Measurements from ENCODE around the gene ABCC2. TPM values are rescaled to one million over a fixed set of nuclear protein-coding genes. Genes with fewer than 3 reads are reported as not detected.

Gene ABCC2
- total RNA-seq, 2 donors from 2014 or later = 1.3 to 4.3 TPM

GRCh38 chr10:99869581-99870122, 87.2 kb downstream of the ABCC2 start:
- no peak for DNase-seq
- no peak for ATAC-seq
- Histone ChIP-seq H3K9me3 (no peaks in the 10 kb centered on the region), H3K4me1 (peaks cover 10% of the 10 kb centered on the region), H3K36me3 (replicated peaks in 1 of 2; ENCODE audit: insufficient read depth in 1 of 2, low read depth in 2 of 2) (no peaks in the 10 kb centered on the region), H3K4me3 (no peak overlapping the region), H3K27ac (no peak overlapping the region), H3K27me3 (no peaks in the 10 kb centered on the region)
- no peak for TF ChIP-seq POLR2A (IDR thresholded peaks at IDR 0.05)
- intact Hi-C loops (cut with DNase I) = no loop called here
- WGBS, 2 donors = 75 to 77% methylated on average over 5 to 9 of the region's 9 CpGs

- DNase-seq = no peak
- TF ChIP-seq POLR2A (IDR thresholded peaks at IDR 0.05) = no peak
- no peak for TF ChIP-seq CTCF (IDR thresholded peaks at IDR 0.05)
- Histone ChIP-seq H3K27me3 (no peaks in the 10 kb centered on the region), H3K4me3 (no peak overlapping the region), H3K27ac (no peak overlapping the region), H3K4me1 (peaks cover 16% of the 10 kb centered on the region), H3K36me3 (replicated peaks in 1 of 2; ENCODE audit: insufficient read depth in 1 of 2, low read depth in 2 of 2) (no peaks in the 10 kb centered on the region), H3K9me3 (no peaks in the 10 kb centered on the region)
- intact Hi-C loops (cut with DNase I) = no loop called here
- no peak for ATAC-seq
- 61 to 72% methylated on average over 8 of the region's 8 CpGs for WGBS, 2 donors
These were observed 87.8 kb downstream of the ABCC2 start for GRCh38 chr10:99870123-99870730.

- WGBS, 2 donors = 50 to 62% methylated on average over 5 of the region's 5 CpGs
- peak; percentile 36 for ATAC-seq
These were observed 90.1 kb downstream of the ABCC2 start for GRCh38 chr10:99872367-99873162.

GRCh38 chr10:99873846-99874245, 91.4 kb downstream of the ABCC2 start:
- Histone ChIP-seq H3K36me3 (replicated peaks in 1 of 2; ENCODE audit: insufficient read depth in 1 of 2, low read depth in 2 of 2) (peaks cover 7 to 14% of the 10 kb centered on the region in 2 donors), H3K4me3 (no peak overlapping the region), H3K4me1 (peaks cover 16% of the 10 kb centered on the region), H3K27ac (no peak overlapping the region), H3K9me3 (no peaks in the 10 kb centered on the region), H3K27me3 (no peaks in the 10 kb centered on the region)
- TF ChIP-seq CTCF (IDR thresholded peaks at IDR 0.05) = no peak
- no peak for TF ChIP-seq POLR2A (IDR thresholded peaks at IDR 0.05)
- no peak for DNase-seq
- 90 to 93% methylated on average over 2 to 5 of the region's 5 CpGs for WGBS, 2 donors
- intact Hi-C loops (cut with DNase I) = no loop called here
- ATAC-seq = no peak

More at GRCh38 chr10:99872367-99873162, 90.1 kb downstream of the ABCC2 start:
- no peak for TF ChIP-seq CTCF (IDR thresholded peaks at IDR 0.05)
- no peaks in the 10 kb centered on the region for H3K27me3 ChIP-seq
- H3K4me1 ChIP-seq = peaks cover 16% of the 10 kb centered on the region
- no peak for DNase-seq
- H3K36me3 ChIP-seq (replicated peaks in 1 of 2; ENCODE audit: insufficient read depth in 1 of 2, low read depth in 2 of 2) = peaks cover 7 to 10% of the 10 kb centered on the region in 2 donors
- H3K9me3 ChIP-seq = no peaks in the 10 kb centered on the region
- H3K4me3 ChIP-seq = no peak overlapping the region
- no peak overlapping the region for H3K27ac ChIP-seq
- intact Hi-C loops (cut with DNase I) = no loop called here

GRCh38 chr10:99874341-99875085, 92.1 kb downstream of the ABCC2 start:
- intact Hi-C loops (cut with DNase I) = no loop called here
- Histone ChIP-seq H3K27ac (no peak overlapping the region), H3K9me3 (no peaks in the 10 kb centered on the region), H3K4me3 (no peak overlapping the region), H3K4me1 (peaks cover 16% of the 10 kb centered on the region), H3K36me3 (replicated peaks in 1 of 2; ENCODE audit: insufficient read depth in 1 of 2, low read depth in 2 of 2) (peaks cover 7 to 19% of the 10 kb centered on the region in 2 donors), H3K27me3 (no peaks in the 10 kb centered on the region)
- DNase-seq (peak; percentile 13 to 54 (median 47)), ATAC-seq (peak; percentile 47)
- WGBS, 2 donors = 57 to 68% methylated on average over 9 of the region's 9 CpGs
- TF ChIP-seq POLR2A (IDR thresholded peaks at IDR 0.05) (no peak), CTCF (IDR thresholded peaks at IDR 0.05) (no peak)

Data from body of pancreas (tissue), 4 donors.